ENCODE measurements around the gene STK33. TPM values are rescaled to one million over a fixed set of nuclear protein-coding genes. Genes with fewer than 3 reads are reported as not detected.

The STK33 gene
- polyA plus RNA-seq, 1 donor from 2014 or later, result 13.9 TPM

DNA sequence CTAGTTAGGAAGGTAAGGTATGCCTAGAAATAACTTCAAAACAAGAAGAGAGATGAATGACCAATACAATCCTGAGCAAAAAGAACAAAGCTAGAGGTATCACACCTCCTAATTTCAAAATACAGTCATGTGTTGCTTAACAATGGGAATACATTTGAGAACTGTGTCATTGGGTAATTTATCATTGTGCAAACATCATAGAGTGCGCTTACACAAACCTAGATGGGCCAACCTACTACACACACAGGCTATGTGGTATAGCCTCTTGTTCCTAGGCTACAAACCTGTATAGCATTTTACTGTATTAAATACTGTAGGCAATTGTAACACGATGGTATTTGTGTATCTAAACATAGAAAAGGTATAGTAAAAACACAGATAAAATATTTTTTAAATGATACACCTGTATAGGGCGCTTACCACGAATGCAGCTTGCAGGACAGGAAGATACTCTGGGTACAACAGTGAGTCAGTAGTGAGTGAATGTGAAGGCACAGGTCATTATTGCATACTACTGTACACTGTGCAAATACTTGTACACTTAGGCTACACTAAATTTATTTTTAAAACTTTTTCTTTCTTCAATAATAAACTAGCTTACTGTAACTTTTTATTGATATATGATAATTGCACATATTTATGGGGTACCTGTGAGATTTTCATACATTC, 48.2 kb downstream of the STK33 start:
- H3K9me2 ChIP-seq (ENCODE audit: insufficient read depth, low read length), result no peaks in the 10 kb centered on the region
- TF ChIP-seq EP300 (conservative IDR thresholded peaks at IDR 0.05; ENCODE audit: poor library complexity, severe bottlenecking), result no peak
- no peak for TF ChIP-seq POLR2AphosphoS5 (IDR thresholded peaks at IDR 0.05)
- no peak for TF ChIP-seq EZH2 (IDR thresholded peaks at IDR 0.05; ENCODE audit: borderline replicate concordance, insufficient read depth, low read length, poor library complexity, severe bottlenecking)
- TF ChIP-seq RAD21 (conservative IDR thresholded peaks at IDR 0.05), result no peak
- no peak for TF ChIP-seq MXI1 (conservative IDR thresholded peaks at IDR 0.05; ENCODE audit: poor library complexity, severe bottlenecking)
- TF ChIP-seq, protein P1, sequence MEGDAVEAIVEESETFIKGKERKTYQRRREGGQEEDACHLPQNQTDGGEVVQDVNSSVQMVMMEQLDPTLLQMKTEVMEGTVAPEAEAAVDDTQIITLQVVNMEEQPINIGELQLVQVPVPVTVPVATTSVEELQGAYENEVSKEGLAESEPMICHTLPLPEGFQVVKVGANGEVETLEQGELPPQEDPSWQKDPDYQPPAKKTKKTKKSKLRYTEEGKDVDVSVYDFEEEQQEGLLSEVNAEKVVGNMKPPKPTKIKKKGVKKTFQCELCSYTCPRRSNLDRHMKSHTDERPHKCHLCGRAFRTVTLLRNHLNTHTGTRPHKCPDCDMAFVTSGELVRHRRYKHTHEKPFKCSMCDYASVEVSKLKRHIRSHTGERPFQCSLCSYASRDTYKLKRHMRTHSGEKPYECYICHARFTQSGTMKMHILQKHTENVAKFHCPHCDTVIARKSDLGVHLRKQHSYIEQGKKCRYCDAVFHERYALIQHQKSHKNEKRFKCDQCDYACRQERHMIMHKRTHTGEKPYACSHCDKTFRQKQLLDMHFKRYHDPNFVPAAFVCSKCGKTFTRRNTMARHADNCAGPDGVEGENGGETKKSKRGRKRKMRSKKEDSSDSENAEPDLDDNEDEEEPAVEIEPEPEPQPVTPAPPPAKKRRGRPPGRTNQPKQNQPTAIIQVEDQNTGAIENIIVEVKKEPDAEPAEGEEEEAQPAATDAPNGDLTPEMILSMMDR (IDR thresholded peaks at IDR 0.05; ENCODE audit: poor library complexity, severe bottlenecking), result no peak
- TF ChIP-seq SMC3 (conservative IDR thresholded peaks at IDR 0.05; ENCODE audit: poor library complexity), result no peak
- no peak for TF ChIP-seq TAF1 (IDR thresholded peaks at IDR 0.05; ENCODE audit: low read depth)
- TF ChIP-seq, protein P2, sequence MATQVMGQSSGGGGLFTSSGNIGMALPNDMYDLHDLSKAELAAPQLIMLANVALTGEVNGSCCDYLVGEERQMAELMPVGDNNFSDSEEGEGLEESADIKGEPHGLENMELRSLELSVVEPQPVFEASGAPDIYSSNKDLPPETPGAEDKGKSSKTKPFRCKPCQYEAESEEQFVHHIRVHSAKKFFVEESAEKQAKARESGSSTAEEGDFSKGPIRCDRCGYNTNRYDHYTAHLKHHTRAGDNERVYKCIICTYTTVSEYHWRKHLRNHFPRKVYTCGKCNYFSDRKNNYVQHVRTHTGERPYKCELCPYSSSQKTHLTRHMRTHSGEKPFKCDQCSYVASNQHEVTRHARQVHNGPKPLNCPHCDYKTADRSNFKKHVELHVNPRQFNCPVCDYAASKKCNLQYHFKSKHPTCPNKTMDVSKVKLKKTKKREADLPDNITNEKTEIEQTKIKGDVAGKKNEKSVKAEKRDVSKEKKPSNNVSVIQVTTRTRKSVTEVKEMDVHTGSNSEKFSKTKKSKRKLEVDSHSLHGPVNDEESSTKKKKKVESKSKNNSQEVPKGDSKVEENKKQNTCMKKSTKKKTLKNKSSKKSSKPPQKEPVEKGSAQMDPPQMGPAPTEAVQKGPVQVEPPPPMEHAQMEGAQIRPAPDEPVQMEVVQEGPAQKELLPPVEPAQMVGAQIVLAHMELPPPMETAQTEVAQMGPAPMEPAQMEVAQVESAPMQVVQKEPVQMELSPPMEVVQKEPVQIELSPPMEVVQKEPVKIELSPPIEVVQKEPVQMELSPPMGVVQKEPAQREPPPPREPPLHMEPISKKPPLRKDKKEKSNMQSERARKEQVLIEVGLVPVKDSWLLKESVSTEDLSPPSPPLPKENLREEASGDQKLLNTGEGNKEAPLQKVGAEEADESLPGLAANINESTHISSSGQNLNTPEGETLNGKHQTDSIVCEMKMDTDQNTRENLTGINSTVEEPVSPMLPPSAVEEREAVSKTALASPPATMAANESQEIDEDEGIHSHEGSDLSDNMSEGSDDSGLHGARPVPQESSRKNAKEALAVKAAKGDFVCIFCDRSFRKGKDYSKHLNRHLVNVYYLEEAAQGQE (IDR thresholded peaks at IDR 0.05; ENCODE audit: borderline replicate concordance), result no peak
- H3K27ac ChIP-seq (ENCODE audit: low read length), result no peak overlapping the region
- no peaks in the 10 kb centered on the region for H3K27me3 ChIP-seq (ENCODE audit: insufficient read depth, low read depth, low read length)
- no peaks in the 10 kb centered on the region for H3K79me2 ChIP-seq (replicated peaks; ENCODE audit: insufficient read depth, low read length)
- no peaks in the 10 kb centered on the region for H3F3A ChIP-seq (ENCODE audit: insufficient read depth, low read length, poor library complexity, severe bottlenecking)
- no peak overlapping the region for H2AFZ ChIP-seq (ENCODE audit: low read depth, low read length)
- no peak overlapping the region for H3K4me2 ChIP-seq (ENCODE audit: low read length)
- no peak overlapping the region for H3K9ac ChIP-seq (ENCODE audit: low read length)
- no peaks in the 10 kb centered on the region for H4K20me1 ChIP-seq (ENCODE audit: insufficient read depth)
- H3K9me3 ChIP-seq (ENCODE audit: low read length), result no peaks in the 10 kb centered on the region
- no peaks in the 10 kb centered on the region for H3K36me3 ChIP-seq (ENCODE audit: insufficient read depth, low read length)
- H3K4me3 ChIP-seq (ENCODE audit: low read length), result no peak overlapping the region

DNA sequence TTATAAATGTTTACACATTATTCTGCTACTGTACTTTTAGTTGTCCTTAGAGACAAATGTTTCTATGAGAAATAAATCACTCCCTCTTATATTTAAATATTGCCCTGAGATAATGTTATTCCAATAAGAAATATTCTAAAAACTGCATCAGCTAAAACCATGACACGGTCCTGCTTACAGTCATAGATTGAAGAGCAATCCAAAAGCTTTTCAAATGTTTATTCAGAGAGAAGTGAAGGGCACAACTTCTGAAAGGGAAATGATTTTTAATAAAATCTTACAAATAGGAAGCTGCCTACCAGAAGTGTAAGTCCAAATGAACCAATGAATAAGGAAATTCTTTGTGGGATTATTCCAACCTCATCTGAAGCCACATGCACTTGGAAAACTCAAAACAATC, 49.2 kb downstream of the STK33 start:
- H3K9me2 ChIP-seq (ENCODE audit: insufficient read depth, low read length), result no peaks in the 10 kb centered on the region
- H4K20me1 ChIP-seq (ENCODE audit: insufficient read depth), result no peaks in the 10 kb centered on the region
- H3K27ac ChIP-seq (ENCODE audit: low read length), result no peak overlapping the region
- H3K4me3 ChIP-seq (ENCODE audit: low read length), result no peak overlapping the region
- H3K4me2 ChIP-seq (ENCODE audit: low read length), result no peak overlapping the region
- no peaks in the 10 kb centered on the region for H3F3A ChIP-seq (ENCODE audit: insufficient read depth, low read length, poor library complexity, severe bottlenecking)
- H3K36me3 ChIP-seq (ENCODE audit: insufficient read depth, low read length), result no peaks in the 10 kb centered on the region
- H2AFZ ChIP-seq (ENCODE audit: low read depth, low read length), result no peak overlapping the region
- TF ChIP-seq, protein P2 (IDR thresholded peaks at IDR 0.05; ENCODE audit: borderline replicate concordance), result no peak
- TF ChIP-seq, protein P1 (IDR thresholded peaks at IDR 0.05; ENCODE audit: poor library complexity, severe bottlenecking), result no peak
- no peak for TF ChIP-seq RAD21 (conservative IDR thresholded peaks at IDR 0.05)
- TF ChIP-seq SMC3 (conservative IDR thresholded peaks at IDR 0.05; ENCODE audit: poor library complexity), result no peak
- TF ChIP-seq POLR2AphosphoS5 (IDR thresholded peaks at IDR 0.05), result no peak
- H3K9ac ChIP-seq (ENCODE audit: low read length), result no peak overlapping the region
- H3K27me3 ChIP-seq (ENCODE audit: insufficient read depth, low read depth, low read length), result no peaks in the 10 kb centered on the region
- no peaks in the 10 kb centered on the region for H3K9me3 ChIP-seq (ENCODE audit: low read length)
- no peaks in the 10 kb centered on the region for H3K79me2 ChIP-seq (replicated peaks; ENCODE audit: insufficient read depth, low read length)

All from neural cell (in vitro differentiated cells).